ENCODE measurements around the gene ZNF14. TPM values are rescaled to one million over a fixed set of nuclear protein-coding genes. Genes with fewer than 3 reads are reported as not detected.

The ZNF14 gene
- total and polyA plus RNA-seq, 2 of the 13 experiments (the other 11 are each of a cell fraction or from before 2014, with no cell fraction given): 1.9 to 6.2 TPM

DNA sequence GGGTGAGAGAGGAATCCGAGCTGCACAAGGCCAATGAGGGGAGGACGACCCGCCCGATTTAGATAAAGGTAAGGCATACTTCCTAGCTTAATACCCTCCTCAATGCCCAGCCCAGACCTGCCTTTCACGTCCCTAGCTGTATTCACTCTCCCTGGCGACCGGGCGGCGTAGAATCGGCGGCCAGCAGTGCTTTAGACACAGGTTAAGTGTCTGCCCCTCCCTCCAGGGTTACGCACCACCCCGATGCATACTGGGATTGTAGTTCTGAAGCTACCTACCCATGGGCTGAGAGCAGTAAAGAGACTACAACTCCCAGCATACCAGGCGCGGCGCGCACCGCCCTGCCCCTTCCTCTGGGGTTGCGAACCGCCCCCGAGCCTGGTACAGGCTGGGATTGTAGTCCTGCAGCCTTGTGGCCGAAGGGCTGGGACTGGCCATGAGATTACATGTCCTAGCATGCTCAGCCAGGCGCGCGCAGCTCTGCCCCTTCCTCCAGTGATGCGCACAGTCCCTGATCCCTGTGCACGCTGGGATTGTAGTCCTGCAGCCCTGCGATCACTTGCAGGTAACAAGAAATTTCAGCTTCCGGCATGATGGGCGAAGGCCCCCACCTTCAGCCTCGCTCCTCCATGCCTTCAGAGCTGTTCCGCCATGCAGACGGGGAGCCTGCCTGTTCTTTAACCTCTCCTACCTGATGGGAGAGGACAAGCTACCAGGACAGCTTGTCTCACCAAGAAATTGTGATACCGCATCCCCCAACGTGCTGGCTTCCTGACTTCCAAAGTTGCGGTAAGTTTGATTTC lies 43.5 kb upstream of the ZNF14 start (continued):
- TF ChIP-seq, protein P1, sequence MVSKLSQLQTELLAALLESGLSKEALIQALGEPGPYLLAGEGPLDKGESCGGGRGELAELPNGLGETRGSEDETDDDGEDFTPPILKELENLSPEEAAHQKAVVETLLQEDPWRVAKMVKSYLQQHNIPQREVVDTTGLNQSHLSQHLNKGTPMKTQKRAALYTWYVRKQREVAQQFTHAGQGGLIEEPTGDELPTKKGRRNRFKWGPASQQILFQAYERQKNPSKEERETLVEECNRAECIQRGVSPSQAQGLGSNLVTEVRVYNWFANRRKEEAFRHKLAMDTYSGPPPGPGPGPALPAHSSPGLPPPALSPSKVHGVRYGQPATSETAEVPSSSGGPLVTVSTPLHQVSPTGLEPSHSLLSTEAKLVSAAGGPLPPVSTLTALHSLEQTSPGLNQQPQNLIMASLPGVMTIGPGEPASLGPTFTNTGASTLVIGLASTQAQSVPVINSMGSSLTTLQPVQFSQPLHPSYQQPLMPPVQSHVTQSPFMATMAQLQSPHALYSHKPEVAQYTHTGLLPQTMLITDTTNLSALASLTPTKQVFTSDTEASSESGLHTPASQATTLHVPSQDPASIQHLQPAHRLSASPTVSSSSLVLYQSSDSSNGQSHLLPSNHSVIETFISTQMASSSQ (IDR thresholded peaks at IDR 0.05; ENCODE audit: low read depth): no peak
- TF ChIP-seq, protein P1 (CRISPR knock-in tag; IDR thresholded peaks at IDR 0.05; ENCODE audit: borderline replicate concordance): peak; percentile 69; the same call in 1 of the 2 replicates
- TF ChIP-seq, protein P2, sequence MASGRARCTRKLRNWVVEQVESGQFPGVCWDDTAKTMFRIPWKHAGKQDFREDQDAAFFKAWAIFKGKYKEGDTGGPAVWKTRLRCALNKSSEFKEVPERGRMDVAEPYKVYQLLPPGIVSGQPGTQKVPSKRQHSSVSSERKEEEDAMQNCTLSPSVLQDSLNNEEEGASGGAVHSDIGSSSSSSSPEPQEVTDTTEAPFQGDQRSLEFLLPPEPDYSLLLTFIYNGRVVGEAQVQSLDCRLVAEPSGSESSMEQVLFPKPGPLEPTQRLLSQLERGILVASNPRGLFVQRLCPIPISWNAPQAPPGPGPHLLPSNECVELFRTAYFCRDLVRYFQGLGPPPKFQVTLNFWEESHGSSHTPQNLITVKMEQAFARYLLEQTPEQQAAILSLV (CRISPR knock-in tag; IDR thresholded peaks at IDR 0.05; ENCODE audit: borderline replicate concordance): no peak
- TF ChIP-seq RXRB (CRISPR knock-in tag; IDR thresholded peaks at IDR 0.05; ENCODE audit: borderline replicate concordance) (peak; percentile 39; the same call in 1 of the 2 replicates), MTF2 (CRISPR knock-in tag; IDR thresholded peaks at IDR 0.05; ENCODE audit: borderline replicate concordance) (no peak), RFX1 (IDR thresholded peaks at IDR 0.05) (no peak; the same call in 1 of the 2 replicates), ZNF614 (CRISPR knock-in tag; IDR thresholded peaks at IDR 0.05; ENCODE audit: borderline replicate concordance) (no peak; the same call in 1 of the 2 replicates), ZSCAN22 (CRISPR knock-in tag; IDR thresholded peaks at IDR 0.05) (no peak), SP2 (CRISPR knock-in tag; IDR thresholded peaks at IDR 0.05) (peak; percentile 73), TAF15 (IDR thresholded peaks at IDR 0.05; ENCODE audit: low read depth, low read length, poor library complexity, severe bottlenecking) (peak; percentile 60), ZMYM4 (CRISPR knock-in tag; IDR thresholded peaks at IDR 0.05) (peak; percentile 83; the same call in 1 of the 2 replicates), KDM1A (CRISPR knock-in tag; IDR thresholded peaks at IDR 0.05) (peak; percentile 48; the same call in 1 of the 2 replicates), SAFB2 (CRISPR knock-in tag; IDR thresholded peaks at IDR 0.05; ENCODE audit: borderline replicate concordance, low read depth) (no peak), IKZF4 (CRISPR knock-in tag; IDR thresholded peaks at IDR 0.05; ENCODE audit: borderline replicate concordance, low read depth, not compliant biosample characterization) (no peak), ZNF775 (CRISPR knock-in tag; IDR thresholded peaks at IDR 0.05; ENCODE audit: borderline replicate concordance) (no peak), MBD4 (IDR thresholded peaks at IDR 0.05; ENCODE audit: borderline replicate concordance, low read length) (no peak), ZNF121 (CRISPR knock-in tag; IDR thresholded peaks at IDR 0.05) (no peak), CBX5 (CRISPR knock-in tag; IDR thresholded peaks at IDR 0.05; ENCODE audit: borderline replicate concordance) (peak; percentile 15; the same call in 1 of the 2 replicates), KLF12 (CRISPR knock-in tag; IDR thresholded peaks at IDR 0.05; ENCODE audit: borderline replicate concordance) (peak; percentile 78; the same call in 1 of the 2 replicates)
- TF ChIP-seq, protein P3, sequence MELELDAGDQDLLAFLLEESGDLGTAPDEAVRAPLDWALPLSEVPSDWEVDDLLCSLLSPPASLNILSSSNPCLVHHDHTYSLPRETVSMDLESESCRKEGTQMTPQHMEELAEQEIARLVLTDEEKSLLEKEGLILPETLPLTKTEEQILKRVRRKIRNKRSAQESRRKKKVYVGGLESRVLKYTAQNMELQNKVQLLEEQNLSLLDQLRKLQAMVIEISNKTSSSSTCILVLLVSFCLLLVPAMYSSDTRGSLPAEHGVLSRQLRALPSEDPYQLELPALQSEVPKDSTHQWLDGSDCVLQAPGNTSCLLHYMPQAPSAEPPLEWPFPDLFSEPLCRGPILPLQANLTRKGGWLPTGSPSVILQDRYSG (CRISPR knock-in tag; IDR thresholded peaks at IDR 0.05): no peak
- TF ChIP-seq, protein P4, sequence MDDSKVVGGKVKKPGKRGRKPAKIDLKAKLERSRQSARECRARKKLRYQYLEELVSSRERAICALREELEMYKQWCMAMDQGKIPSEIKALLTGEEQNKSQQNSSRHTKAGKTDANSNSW (CRISPR knock-in tag; IDR thresholded peaks at IDR 0.05; ENCODE audit: borderline replicate concordance): no peak
- TF ChIP-seq, protein P5, sequence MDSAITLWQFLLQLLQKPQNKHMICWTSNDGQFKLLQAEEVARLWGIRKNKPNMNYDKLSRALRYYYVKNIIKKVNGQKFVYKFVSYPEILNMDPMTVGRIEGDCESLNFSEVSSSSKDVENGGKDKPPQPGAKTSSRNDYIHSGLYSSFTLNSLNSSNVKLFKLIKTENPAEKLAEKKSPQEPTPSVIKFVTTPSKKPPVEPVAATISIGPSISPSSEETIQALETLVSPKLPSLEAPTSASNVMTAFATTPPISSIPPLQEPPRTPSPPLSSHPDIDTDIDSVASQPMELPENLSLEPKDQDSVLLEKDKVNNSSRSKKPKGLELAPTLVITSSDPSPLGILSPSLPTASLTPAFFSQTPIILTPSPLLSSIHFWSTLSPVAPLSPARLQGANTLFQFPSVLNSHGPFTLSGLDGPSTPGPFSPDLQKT (CRISPR knock-in tag; IDR thresholded peaks at IDR 0.05; ENCODE audit: borderline replicate concordance): no peak
